Measurements from ENCODE around the gene LMX1A. TPM values are rescaled to one million over a fixed set of nuclear protein-coding genes. Genes with fewer than 3 reads are reported as not detected.
A peak's percentile ranks its signal among the peaks of the same experiment; 100 is the strongest.

The LMX1A gene
- not detected for polyA plus RNA-seq (ENCODE audit: insufficient read length)
- long read RNA-seq, donor 1 = 0 reads
- long read RNA-seq, donor 2 = 0 reads
- long read RNA-seq, donor 3 = 0 reads
- long read RNA-seq, donor 4 = 0 reads
- long read RNA-seq, donor 5 = 0 reads
- long read RNA-seq, donor 6 = 0 reads
- long read RNA-seq, donor 7 = 0 reads
- long read RNA-seq, donor 8 = 0 reads

GRCh38 chr1:165355977-165356811 lies at the start of gene LMX1A:
Gene LMX1A, minus strand, starts transcription at chr1:165356715. Its CDS starts 1,156 bp downstream, at chr1:165355559.
- no peak for DNase-seq

- peak; percentile 34 for DNase-seq
Observed at GRCh38 chr1:165403835-165404482, 47.4 kb upstream of the LMX1A start.

GRCh38 chr1:165402517-165403111 lies 46.1 kb upstream of the LMX1A start:
- no peak for DNase-seq

DNA sequence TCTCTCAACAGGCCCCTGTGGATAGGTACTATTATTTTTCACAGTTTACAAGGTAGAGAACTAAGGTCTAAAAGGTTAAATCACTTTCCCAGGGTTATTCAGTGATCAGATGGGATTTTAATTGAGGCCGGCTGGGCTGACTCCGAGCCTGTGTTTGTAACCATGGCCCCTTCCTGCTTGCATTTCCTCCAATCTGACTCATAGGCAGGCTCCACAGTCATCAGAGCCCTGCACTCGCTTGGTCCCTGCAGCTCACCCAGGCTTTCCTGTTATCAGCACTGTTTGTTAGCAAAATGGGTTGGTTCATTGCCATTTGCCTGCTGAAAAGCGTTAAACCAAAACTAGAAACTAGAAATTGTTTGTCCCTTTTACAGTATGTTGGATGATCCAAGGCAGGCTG lies 41.4 kb upstream of the LMX1A start:
- no peak for DNase-seq

GRCh38 chr1:165395901-165396300 lies 39.4 kb upstream of the LMX1A start:
- DNase-seq = no peak

DNA sequence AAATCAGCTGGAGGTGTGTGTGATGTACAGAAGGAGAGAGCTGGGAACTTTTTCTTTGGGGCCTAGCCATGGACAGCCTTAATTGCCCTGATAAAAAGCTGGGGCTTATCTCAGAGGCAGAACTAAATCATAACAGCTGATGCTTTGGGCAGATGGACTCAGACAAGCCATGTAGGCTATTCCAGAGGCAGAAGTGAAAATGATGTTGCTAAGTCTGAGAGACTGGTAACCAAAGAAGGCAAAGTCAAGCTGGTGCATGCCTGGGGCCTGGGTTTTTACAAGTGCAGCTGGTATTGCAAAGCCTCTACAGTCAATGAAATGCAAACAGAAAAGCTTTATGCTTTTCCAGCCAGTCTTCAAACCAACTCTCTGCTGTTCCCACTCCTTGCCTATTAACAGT lies 39.0 kb upstream of the LMX1A start:
- DNase-seq = no peak

- peak; percentile 73 for DNase-seq
Observed at GRCh38 chr1:165392634-165393571, 36.4 kb upstream of the LMX1A start.

- DNase-seq = no peak
Observed at GRCh38 chr1:165389609-165390008, 33.1 kb upstream of the LMX1A start.

DNA sequence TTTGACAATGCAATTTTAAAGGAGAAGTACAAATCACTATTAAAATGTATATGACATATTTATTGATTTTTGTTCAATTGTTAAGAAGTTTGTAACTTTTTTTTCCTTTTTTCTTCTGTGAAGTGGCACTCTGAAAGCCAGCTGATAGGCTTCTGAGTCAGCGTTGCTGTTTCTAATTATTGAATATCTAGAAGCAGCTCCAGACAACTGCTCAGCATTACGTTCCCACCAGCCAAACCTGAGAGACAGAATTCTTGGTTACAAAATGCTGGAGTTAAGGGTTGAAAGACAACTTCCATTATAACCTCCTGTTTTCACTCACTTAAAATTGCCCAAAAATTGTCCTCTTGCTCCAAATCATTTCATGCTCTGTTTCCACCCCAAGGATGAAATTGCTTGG lies 31.4 kb upstream of the LMX1A start:
- DNase-seq = no peak

GRCh38 chr1:165387505-165387904 lies 31.0 kb upstream of the LMX1A start:
- DNase-seq = no peak

- DNase-seq = no peak
Observed at GRCh38 chr1:165383599-165384405, 27.3 kb upstream of the LMX1A start.

DNA sequence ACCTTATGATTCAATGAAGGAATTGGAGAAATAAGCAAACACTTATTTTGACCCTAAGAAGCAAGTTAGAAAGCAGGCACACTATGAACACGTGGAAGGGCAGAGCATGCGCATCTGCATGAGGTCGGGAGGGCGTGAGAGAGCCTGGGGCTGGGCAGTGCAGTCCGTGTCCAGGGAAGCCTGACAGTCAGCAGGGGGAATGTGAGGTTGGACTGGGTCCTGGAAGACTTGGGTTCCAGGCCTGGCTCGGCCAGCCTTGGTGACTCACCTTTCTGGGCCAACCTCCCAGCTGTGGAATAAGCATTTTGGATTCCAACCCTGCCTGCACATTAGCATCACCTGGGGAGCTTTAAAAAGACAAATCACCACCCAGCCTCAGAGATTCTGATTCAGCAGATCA lies 26.6 kb upstream of the LMX1A start:
- DNase-seq = no peak

- no peak for DNase-seq
Observed at GRCh38 chr1:165381745-165382505, 25.4 kb upstream of the LMX1A start.

DNA sequence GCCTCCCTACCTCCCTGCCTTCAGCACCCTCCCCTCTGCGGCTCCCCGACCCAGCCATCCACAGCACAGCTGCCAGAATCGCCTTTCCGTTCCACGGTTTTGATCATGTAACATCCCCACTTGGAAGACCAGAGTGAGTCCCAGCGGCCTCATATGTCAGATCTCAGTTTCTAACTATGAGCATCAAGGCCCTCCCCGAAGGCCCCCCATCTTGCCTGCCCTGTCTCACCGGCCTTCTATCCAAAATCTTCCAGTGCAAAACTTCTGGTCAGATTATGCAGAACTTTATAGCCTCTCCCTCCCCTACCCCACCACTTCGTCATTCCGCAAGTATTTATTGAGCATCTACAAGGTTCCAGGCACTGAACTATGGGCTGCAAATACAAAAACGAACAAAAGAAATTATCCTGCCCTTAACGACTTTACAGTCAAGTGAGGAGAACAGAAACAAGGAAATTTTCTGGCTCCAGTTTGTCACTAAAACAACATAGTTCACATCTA lies 20.3 kb upstream of the LMX1A start:
- no peak for DNase-seq

DNA sequence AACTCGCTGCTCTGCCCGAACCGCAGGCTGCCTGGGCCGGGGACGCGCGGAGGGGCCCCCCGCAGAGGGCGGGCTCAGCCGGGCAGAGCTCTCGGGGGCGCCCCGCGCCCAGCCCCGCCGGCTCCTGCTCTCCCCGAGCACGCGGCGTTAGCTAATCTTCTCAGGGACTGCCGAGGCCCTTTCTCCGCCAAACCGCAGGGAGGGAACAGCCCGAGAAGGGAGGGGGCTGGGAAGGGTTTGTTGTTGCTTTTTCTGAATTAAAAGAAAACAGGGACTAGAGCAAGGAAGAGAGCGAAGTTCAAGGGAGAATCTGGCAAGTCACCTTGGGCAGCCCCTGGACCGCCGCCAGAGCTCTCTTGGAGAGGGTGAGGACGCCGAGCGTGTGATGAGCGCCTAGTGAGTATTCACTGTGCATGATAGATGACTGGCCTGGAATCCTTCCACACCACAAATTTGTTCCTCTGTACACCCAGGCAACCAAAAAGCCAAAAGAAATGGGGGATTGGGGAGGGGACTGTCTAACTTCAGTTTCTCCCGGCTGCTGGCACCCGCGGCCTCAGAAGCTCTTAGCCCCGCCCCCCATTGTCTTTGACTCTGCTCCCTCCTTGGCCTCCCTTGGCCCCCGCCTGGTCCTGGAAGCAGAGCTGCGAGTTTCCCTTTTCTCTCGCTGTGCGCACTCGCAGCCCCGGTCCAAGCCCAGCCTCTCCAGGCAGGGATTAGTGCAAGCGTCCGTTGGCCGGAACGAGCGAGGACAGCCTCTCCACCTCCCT lies 19.7 kb upstream of the LMX1A start:
- peak; percentile 76 for DNase-seq

DNA sequence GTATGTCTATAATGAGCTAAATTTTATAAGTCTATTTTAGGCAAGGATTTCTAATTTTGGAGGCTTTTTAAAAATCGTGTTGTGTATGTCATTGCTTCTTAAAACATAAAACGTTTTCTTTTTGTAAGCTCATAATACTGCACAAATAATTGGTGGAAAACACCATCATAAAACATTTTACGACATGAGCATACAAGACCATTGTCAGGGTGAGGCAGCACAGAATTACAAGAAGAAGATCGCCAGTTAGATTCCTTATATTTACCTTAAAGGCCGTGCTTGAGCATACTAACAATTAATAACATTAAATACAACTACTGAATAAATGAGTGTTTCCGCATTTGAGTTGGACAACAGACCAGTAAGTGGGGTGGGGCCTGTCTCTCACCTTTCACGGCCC lies 19.1 kb upstream of the LMX1A start:
- DNase-seq = no peak

DNA sequence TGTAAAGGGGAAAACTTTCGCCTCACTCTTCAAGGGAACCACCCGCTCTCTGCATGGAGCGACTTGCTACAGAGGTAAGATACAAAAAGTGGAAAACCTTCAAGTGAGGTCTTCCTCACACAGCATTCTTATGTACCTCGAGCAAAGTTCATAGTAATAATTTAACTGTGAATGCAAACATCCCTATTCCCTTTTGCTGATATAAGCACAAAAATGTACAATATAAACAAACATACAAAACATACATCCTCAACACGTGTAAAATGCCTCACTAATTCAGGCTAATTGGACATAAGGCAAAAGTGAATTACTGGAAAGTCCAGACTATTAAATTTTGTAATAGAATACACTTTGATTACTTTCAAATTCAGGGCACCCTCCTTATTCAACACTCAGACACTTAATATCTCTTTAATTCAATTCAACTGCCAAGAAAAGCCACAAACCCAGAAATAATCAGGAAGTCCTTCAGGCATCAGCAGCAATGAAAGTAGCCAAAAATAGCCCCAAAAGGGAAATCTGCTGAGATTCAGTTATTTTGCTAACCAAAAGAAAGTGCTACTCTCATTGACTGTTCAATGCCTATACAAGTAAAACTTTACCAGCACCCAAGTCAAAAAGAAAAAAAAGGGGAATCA lies 15.2 kb upstream of the LMX1A start:
- DNase-seq = no peak

DNA sequence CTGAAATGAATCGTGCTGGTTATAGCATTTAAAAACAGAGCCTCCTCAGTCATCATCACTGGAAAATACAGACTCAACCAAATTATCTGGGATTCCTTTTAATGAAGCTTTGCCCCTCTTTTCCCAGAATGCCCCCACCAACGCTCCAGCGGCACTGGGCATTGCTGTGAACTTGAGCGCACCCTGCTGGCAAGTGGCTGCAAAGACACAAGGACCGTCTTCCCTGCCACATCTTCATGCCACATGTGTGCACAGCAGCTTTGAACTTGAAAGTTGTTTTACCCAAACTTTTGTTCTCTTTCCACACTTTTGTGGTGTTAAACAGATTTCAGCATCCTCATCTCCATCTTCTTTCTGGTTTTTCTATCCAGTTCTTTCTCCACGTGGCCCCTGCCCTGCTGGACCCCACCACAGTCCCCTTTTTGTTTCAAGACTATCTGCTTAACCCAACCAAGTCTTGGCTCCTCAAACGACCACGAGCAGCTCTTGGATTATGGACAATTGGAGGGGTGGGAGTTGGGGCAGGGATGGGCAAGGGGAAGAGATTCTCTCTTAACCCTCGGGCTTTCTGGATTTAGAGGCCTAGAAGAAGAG lies 12.8 kb upstream of the LMX1A start:
- DNase-seq = no peak
